ENCODE data around the gene PRDM13.
"Not testable (repeated sequence)": the region's sequence is repeated elsewhere in the genome, so short reads cannot be mapped to it uniquely, and the experiment has no call there.

PRDM13 gene

DNA sequence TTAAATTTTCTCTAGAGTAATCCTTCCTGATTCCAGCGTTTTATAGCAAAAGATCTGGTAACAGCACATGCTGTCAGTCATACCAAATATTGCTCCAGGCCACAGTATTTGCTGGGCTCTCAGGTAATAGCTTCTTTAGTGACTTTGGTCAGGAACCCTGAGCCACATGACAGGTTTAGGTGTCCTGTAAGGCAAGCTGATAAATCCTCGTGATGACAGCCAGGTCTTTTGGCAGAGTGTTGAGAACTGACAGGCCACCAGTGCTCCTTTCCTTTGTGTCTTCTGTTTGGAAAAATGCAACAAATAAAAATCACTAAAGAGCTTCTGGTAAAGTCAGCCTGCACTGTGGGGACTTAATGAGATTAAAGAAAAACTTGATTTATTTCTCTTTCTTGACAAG lies 34.6 kb downstream of the PRDM13 start:
- DNase-seq = no peak

- no peak for DNase-seq
Measured at GRCh38 chr6:99645986-99646385, 39.4 kb downstream of the PRDM13 start.

DNA sequence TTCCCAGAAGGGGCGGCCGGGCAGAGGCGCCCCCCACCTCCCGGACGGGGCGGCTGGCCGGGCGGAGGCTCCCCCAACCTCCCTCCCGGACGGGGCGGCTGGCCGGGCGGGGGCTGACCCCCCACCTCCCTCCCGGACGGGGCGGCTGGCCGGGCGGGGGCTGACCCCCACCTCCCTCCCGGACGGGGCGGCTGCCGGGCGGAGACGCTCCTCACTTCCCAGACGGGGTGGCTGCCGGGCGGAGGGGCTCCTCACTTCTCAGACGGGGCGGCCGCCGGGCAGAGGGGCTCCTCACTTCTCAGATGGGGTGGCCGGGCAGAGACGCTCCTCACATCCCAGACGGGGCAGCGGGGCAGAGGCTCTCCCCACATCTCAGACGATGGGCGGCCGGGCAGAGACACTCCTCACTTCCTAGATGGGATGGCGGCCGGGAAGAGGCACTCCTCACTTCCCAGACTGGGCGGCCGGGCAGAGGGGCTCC lies 43.5 kb downstream of the PRDM13 start:
- DNase-seq = not testable (repeated sequence)

GRCh38 chr6:99660206-99660605 lies 53.6 kb downstream of the PRDM13 start:
- no peak for DNase-seq

DNA sequence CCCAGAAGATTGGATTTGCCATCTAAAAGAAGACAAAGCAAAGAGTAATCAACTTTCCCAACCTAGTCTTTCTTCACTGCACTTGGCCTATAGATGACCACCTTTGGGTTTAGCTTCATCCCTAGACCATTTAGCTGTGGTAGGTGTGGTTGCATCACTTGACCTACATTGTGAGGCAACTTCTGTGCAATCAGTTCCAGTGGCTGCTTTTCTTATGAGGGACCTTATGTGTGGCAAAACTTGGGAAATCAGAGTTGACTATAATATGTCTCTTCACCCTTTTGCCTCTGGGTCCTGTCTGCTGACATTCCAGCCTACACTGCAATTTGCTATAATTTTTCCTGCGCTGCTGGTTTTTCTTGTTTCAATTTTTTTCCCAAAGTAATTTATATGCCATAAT lies 55.2 kb downstream of the PRDM13 start:
- DNase-seq = no peak

DNA sequence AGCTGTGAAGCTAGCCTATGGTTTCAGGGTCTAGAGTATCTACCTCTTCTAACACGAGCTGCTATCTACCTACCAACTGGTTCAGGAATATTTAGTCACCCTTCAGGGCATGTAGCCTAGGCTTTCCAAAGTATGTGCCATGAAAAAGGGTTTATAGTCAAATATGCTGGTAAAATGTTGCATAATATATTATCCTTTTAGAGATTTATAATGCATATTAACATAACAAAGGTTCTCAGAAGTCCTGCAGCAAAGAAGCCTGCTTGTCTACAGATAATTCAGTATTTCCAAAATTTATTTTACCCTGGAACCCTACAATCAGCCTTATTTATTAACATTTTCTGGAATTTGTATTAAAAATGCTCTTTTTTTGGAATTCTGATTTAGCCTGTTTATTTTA lies 56.0 kb downstream of the PRDM13 start:
- DNase-seq = no peak
